GM06990 (cell line): ENCODE data around the gene VAMP8.

ENCODE experiments used
- DNase-seq: peaks from one replicate; pipeline ENCODE4 v3.0.0-alpha.2; 2011; ENCODE audit not compliant: insufficient read length; ENCODE audit errors: extremely low read depth
- H3K27me3 ChIP-seq: replicated peaks from 2 replicates; pipeline ENCODE4 v1.6.0; 2011; ENCODE audit warnings: low read length; ENCODE audit not compliant: control insufficient read depth, insufficient read depth
- H3K36me3 ChIP-seq: 2 replicates; pipeline ENCODE4 v1.5.1; 2011; ENCODE audit warnings: low read length; ENCODE audit not compliant: control insufficient read depth, insufficient read depth
- H3K4me3 ChIP-seq: replicated peaks from 2 replicates; pipeline ENCODE4 v1.5.1; 2011; ENCODE audit warnings: low read depth, mild to moderate bottlenecking, control low read depth, low read length
- CTCF ChIP-seq: IDR thresholded peaks from 2 replicates; pipeline ENCODE4 v1.5.1; 2011; ENCODE audit warnings: low read length, control low read depth, mild to moderate bottlenecking, inconsistent platforms; ENCODE audit not compliant: insufficient read depth, poor library complexity, severe bottlenecking

VAMP8 gene

DNA sequence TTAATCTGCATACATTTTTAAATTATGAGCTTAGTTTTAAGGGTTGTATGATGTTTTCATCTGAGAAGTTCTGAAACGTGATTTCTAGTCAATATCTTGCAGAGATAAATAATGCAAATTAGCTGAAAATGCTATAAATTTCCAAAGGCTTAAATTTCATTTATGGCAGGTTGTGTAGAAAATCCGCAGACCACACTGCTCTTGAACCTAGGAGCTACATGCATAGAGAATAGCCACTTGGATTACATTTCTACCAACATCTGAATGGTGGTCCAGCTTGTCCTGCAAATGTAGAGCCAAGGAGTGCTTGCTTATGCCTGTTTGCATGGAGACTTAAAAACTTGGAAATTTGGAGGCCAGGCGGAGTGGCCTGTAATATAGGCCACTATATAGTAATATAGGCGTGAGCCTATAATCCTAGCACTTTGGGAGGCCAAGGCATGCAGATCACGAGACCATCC lies 31.6 kb upstream of the VAMP8 start:
- peaks cover 20% of the 10 kb centered on the region for H3K36me3 ChIP-seq
- H3K4me3 ChIP-seq, result no peak overlapping the region
- TF ChIP-seq CTCF, result no peak
- no peak for DNase-seq
- no peaks in the 10 kb centered on the region for H3K27me3 ChIP-seq

DNA sequence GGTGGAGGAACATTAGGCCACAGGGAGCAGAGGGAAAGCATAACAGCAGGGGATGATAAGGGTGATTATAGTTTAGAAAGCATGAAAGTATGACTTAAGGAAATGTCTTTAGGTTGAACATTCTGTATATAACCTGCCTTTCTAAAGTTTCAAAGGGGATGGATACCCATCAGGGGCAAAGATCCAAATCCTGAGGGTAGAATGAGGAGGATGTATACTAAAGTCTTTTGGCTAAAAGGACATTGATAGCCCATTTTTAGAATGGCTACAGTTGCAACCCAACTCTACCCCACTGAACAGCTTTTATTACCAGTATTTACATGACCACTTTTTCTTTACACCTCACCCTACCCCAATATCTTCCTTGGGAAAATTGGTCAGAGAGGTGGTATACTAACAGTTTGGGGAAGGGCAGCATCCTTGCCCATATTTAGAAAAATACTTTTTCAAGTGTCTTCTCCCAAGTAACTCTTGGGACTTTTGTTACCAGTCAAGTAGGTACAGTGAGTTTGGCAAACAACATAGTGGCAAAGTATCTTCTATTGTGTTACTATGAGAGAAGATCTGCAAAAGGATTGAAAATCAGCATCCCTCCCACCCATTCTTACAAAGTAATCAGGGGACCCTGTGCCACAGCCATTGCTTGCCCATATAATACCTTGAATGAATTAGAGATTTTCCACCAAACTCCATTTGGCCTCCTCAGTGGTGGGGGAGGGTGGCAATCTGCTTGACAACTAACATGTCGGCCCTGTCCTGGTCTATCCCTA lies 30.1 kb upstream of the VAMP8 start:
- Histone ChIP-seq H3K36me3 (peaks cover 20% of the 10 kb centered on the region), H3K4me3 (no peak overlapping the region), H3K27me3 (no peaks in the 10 kb centered on the region)
- TF ChIP-seq CTCF, result no peak
- DNase-seq, result no peak

- H3K4me3 ChIP-seq, result no peak overlapping the region
- peaks cover 19% of the 10 kb centered on the region for H3K36me3 ChIP-seq
- H3K27me3 ChIP-seq, result no peaks in the 10 kb centered on the region
- TF ChIP-seq CTCF, result no peak
- DNase-seq, result no peak
Observed at GRCh38 chr2:85547859-85548607, 29.4 kb upstream of the VAMP8 start.

- no peaks in the 10 kb centered on the region for H3K27me3 ChIP-seq
- H3K4me3 ChIP-seq, result no peak overlapping the region
- DNase-seq, result no peak
- no peak for TF ChIP-seq CTCF
- peaks cover 19% of the 10 kb centered on the region for H3K36me3 ChIP-seq
Observed at GRCh38 chr2:85548608-85548900, 28.8 kb upstream of the VAMP8 start.

- TF ChIP-seq CTCF, result no peak
- no peak for DNase-seq
- Histone ChIP-seq H3K27me3 (no peaks in the 10 kb centered on the region), H3K36me3 (peaks cover 20% of the 10 kb centered on the region), H3K4me3 (no peak overlapping the region)
Observed at GRCh38 chr2:85549095-85549494, 28.3 kb upstream of the VAMP8 start.
